NCI-H187 treated with DMSO at 0.1 percent for 48 hours (cell line): ENCODE measurements around the gene NINJ1.

ENCODE experiments used
- DNase-seq: peaks from one replicate; lab custom pipeline; 2025; lab: John Stamatoyannopoulos, UW

Gene NINJ1

DNA sequence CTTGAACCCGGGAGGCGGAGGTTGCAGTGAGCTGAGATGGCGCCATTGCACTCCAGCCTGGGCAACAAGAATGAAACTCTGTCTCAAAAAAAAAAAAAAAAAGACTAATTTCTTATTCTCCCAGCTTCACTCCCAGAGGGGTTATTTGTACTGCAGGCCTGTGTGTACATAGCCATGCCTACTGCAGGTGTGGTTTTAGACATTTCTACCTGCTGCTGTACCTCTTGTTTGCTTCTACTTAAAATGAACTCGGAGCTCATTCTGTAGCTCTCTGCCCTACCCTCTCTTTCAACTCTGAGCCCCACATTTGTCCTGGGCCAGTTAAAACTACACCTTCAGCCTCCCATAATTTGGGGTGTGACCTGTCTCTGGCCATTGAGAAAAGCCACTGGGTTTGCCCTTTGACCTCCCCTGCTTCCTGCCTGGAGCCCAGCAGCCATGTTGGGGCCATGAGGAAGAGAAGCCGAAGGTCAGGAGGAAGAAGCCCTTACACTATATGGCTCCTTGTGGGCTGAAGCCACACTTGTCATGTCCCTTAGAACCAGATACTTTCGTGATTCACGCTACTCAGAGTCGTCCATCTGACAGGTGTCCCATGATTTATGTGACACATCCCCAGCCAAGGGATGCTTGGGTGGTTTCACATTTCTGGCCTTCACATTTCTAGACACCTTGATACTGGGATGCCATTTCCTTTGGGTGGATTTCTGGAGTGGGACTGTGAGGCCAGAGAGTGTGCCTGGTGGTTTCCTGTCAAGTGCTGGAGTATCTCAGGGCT lies 47.4 kb downstream of the NINJ1 start:
- no peak for DNase-seq

DNA sequence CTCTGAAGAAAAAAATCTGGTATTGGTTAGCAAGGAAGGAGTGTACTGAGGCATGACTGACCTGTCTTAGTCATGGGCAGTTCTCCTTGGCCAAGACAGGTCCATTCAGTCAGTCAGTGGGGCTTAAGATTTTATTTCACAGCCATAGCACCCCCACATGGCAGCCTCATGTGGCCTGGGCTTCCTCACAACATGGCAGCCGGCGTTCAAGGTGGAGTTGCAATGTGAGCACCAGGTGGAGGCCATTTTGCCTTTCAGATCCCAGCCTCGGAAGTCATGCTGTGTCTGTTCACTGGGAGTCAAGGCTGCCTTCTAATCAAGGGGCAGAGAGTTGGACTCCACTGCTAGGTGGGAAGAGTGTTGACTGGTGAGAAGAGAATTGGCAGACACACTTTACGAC lies 48.4 kb downstream of the NINJ1 start:
- no peak for DNase-seq

DNA sequence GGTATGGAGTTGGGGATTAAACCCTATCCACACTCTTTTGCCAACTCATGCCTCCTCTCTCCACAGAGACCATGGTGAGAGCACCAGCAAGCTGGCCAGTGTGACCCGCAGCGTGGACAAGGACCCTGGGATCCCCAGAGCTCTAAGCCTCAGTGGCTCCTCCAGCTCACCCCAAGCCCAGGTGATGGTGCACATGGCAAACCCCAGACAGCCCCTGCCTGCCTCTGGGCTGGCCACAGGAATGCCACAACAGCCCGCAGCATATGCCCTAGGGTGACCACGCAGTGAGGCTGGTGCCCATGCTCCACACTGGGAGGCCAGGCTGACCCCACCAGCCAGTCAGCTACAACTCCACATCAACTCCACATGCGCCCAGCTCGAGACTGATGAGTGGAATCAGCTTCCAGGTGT lies 49.6 kb downstream of the NINJ1 start:
- no peak for DNase-seq

DNA sequence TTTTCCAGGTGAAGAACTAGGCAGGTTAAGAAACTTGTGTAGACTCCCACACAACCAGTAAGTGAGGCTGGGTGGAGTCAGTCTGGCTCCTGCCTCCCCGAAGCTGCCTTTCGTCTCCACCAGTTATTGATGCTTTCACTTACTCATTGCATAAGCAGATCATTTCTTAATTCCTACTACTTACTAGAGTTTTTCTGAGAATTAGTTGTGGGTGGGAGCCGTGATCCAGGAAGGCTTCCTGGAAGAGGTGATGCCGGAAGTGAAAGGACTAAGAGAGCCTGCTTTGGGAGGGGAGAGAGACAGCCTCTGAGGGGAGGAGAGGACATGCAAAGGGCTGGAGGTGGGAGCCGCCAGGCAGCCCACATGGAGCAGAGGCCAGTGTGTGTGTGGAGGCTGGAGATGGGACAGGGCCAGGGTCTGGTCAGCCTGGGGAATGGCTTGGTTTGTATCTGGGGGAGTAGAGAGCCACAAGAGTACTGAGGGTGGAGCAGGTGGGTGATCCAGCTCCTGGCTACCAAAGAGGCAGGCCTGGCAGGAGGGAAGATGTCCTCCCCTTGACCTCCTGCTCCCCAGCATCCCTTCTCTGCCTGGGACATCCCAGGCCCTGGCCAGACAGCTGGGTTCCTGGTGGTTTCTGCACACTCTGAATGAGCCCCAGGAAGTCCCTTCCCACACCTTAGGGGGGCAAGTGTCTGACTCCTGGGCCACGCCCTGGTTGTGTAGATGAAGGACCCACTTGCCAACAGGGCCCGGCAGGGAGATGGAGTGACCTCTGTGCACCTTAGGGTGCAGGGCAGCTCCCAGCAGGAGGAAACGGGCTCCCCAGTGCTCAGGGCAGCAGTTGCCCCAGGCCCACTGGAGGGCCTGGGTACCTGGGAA lies 50.2 kb downstream of the NINJ1 start:
- DNase-seq = no peak

DNA sequence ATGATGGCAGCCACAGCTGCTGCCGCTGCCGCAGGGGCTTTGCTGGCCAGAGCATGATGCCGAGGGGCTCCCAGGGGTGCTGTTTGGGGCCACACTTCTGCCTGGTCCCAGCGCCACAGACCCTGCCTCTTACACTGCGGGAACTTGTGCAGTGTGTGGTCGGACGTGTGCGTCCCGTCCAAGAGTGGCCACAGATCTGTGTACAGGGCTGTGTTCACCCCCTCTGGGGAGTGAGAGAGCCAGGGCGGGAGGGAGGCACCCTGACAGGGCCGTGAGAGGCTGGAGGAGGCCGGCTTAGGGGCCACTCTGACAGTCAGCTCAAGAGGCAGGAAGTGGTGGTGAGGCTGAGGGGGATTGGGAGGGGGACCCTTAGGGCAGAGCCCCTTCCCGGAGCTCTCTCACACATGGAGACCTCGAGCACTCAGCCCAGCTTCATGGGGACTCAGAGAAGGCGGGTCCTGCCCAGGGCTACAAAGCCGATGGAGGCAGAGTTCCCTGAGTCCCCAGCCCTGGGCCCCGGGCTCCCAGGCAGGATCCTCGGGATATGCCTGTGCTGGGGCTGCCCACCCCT lies 51.1 kb downstream of the NINJ1 start:
- DNase-seq = no peak

DNA sequence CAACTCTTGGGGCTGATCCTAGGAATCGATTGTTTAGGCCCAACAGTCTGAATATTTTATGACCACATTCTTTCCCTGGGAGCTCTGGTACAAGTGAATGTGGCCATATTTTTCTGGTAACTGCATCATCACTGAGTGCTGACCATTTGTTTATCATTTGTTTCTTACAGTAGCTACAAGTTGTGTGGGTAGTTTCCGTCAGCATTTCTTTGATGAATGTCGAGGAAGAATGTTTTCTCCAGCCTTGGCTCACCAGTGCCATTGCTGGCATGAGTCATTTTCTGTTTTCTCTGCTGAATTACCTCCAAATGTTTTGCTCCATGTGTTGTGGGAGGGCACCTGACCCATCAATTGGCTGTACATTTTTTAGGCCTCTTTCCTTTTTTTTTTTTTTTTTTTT lies 52.1 kb downstream of the NINJ1 start:
- DNase-seq = no peak

DNA sequence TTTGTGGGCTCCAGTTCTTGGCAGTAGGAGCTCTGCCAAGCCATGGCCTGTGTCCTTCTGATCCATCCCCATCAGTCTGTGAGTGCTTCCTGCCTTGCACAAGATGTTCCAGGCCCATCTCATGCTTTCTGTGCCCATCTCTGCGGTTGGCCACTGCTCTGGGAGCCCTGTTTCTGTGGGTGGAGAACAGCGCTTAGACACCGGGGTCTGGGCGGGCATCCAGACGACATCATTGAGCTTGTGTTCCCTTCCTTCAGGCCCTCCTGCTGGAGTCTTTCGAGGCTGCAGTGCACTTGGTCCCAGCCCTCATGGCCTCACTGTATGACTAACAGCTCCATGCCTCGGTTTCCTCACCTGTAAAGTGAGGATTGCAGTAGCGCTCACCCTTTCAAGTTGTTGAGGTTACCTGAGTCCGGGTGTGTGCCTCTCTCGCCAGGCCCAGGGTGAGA lies 52.9 kb downstream of the NINJ1 start:
- no peak for DNase-seq

DNA sequence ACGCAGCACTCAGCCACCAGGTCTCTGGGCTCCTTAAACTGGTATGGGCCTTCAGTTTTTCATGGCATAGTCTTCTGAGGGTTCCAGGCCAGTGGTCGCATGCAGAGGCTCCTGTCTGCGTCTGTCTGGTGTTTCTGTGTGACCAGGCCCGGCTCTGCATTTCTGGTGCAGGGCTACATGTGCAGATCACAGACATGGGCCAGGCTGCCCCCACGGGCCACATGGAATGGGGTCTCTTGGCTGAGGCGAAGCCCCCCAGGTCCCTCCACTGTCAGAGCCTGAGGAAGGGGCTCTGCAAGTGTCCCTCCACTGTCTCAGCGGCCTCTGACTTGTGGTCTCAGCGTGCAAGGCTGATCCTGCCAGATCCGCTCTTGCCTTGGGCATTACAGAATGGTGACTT lies 53.6 kb downstream of the NINJ1 start:
- DNase-seq = no peak

DNA sequence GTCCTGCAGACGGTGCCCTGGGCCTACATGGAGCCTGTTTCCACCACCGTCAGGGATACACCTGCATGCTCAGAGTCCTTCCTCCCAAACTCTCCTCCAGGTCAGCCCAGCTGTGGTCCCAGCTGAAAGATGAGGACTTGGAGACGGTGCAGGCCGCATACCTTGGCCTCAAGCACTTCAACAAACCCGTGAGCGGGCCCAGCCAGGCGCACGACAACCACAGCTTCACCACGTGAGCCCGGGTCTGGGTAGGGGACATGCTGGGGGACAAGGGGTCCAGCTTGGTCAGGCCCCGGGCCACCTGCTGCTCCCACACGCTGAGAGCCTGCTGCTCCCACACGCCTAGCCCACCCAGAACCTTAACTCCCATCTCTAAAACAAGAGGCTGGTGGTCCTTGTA lies 54.7 kb downstream of the NINJ1 start:
- DNase-seq = no peak

DNA sequence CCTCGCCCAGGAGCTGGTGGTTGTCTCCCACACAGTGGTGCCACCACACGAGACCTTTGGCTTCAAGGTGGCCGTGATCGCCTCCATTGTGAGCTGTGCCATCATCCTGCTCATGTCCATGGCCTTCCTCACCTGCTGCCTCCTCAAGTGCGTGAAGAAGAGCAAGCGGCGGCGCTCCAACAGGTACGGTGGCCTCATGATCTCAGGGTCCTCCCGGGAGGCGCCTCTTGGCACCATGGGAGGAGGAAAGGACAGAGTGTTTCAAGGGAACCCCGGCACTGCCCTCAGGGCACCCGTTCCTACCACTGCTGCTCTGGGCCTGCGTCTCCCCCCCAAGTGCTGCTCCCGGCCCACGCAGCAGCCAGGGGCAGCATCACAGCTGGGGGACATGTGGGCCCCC lies 56.2 kb downstream of the NINJ1 start:
- DNase-seq = no peak

DNA sequence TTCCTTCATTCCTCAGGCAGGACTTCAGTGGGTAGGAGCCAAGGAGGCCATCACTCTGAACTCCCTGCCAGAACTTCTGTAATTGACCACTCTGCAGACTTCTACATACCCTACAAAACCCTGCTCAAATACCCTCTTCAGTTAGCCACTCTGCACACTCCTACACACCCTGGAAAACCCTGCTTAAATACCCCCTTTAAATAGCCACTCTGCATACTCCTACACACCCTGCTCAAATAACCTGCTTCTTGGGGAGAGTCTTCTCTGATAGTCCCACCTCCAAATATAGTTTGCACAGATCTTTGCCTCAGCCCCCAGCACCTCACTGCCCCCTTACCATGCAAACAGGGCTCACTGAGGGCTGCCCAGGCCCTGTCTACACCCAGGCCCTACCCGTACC lies 56.7 kb downstream of the NINJ1 start:
- DNase-seq = no peak

DNA sequence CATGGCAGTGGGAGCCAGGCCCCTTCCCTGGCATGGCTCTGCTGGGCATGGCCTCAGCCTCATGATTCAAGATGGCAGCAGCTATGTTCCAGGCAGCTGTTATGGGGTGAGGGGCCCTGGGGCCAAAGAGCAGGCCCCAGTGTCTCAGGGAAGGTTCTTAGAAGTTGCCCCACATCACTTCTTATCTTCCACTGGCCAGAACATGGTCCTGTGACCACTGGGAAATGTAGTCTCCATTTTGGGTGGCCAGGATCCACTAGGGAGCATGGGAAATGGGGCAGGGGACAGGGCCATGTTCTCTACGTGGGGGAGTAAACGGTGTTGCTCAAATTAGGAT lies 57.3 kb downstream of the NINJ1 start:
- no peak for DNase-seq

DNA sequence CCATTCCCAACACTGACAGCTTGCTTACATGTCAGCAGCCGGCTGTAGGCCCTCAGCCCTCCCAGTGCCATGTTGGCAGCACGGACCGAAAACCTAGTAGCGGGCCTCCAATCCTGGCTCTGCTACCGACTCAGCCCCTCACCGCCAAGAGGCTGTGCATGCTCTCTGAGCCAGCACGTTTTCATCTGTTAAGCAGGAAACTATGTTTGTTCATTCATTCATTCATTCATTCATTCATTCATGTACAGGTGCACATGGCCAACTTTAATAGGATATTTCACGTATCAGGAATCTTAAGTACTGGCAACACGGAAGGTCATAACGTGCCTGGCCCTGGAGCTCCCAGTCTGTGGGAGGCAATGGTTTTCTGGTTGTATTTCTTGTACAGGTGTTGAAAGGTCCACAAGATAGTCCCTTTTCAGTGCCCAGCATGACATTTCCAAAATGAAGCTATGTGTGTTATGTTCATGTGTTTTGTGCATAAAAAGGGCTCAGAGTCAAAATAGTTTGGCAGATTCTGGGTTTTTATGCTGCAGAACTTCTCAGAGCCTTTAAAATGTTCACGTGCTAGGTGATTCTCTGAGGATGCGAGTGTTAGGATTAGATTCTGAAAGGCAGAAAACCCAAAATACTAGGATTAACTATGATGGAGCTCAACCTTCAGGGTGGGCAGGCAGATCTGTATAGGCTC lies 57.8 kb downstream of the NINJ1 start:
- DNase-seq = no peak

DNA sequence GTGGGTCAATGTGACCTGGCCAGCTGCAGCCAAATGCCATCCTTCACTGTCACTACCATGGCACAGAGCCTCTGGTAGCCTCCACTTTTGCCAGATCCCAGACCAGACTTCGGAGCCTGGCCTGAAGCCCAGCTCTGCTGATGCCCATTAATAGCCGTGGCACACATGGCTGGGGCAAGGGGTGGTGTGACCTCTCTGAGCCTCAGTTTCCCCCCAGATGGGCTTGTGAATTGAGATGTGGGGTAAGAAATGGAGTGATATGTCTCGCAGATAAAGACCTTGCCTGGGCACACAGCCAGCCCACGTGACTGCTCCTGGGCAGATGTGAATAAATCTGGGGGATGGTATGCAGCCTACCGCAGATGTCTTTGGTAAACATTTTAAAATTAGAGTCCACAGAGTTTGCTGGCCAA lies 61.7 kb downstream of the NINJ1 start:
- no peak for DNase-seq
